K562 (cell line): Measurements from ENCODE around the gene COX14. TPM values are rescaled to one million over a fixed set of nuclear protein-coding genes. Genes with fewer than 3 reads are reported as not detected.

Experiments
- ATAC-seq: fragments of 200-7000 bp; cut with Tn5 transposase; 3 replicates; pipeline ENCODE4 v1.9.1; 2020; ENCODE audit warnings: moderate library complexity
- BruUV-seq: library from RNA; stranded (reverse); fragments of 400-500 nt; replicated peaks from 2 replicates; lab custom pipeline; 2021; lab: Mats Ljungman, UMichigan
- CTCF ChIA-PET: fragments of 300-600 bp; formaldehyde crosslinking; extraction: SDS; loops from one replicate; lab custom pipeline; 2021; ENCODE audit warnings: low intra/inter-chr PET ratio; lab: Yijun Ruan, JAX
- POLR2A ChIA-PET: fragments of 300-600, 350-650 bp; sonication (Branson Sonifier 250); formaldehyde crosslinking; extraction: SDS; loops from one replicate; lab custom pipeline; 2021; ENCODE audit warnings: antibody characterized with exemption, inconsistent platforms; lab: Yijun Ruan, JAX
- DNase-seq, 4 experiments: peaks; one replicate each; pipeline versions ENCODE4 v3.0.0 to v3.0.0-alpha.2; 2011 to 2018; ENCODE audit warnings: low spot score in 3 of 4, mixed read lengths in 3 of 4; ENCODE audit errors: extremely low read depth in 1 of 4
- FAIRE-seq: peaks from 2 replicates; lab custom pipeline; 2011; peaks lifted over from hg19 to GRCh38; lab: Jason Lieb, UNC
- H2AFZ ChIP-seq: 2 replicates; pipeline ENCODE4 v1.6.0; 2011; ENCODE audit warnings: low read depth, low read length, control low read depth, inconsistent platforms
- H3K27ac ChIP-seq: fragments of 200-600 bp; 3 replicates; pipeline ENCODE4 v1.8.0; 2011; ENCODE audit warnings: low read depth, mild to moderate bottlenecking, control low read depth, inconsistent platforms, low read length, moderate library complexity, mixed read lengths; ENCODE audit errors: extremely low read depth
- H3K27me3 ChIP-seq, 2 experiments: fragments of 300-600 bp in 1 of 2; 2 replicates in 1 of 2; 3 replicates in 1 of 2; pipeline versions ENCODE4 v1.6.0 to v1.8.0; 2011; ENCODE audit warnings: inconsistent platforms in 2 of 2, low read length in 2 of 2, mild to moderate bottlenecking in 1 of 2, mixed read lengths in 1 of 2, moderate library complexity in 1 of 2; ENCODE audit not compliant: control insufficient read depth in 2 of 2, insufficient read depth in 2 of 2
- H3K36me3 ChIP-seq: fragments of 300-600 bp; 3 replicates; pipeline ENCODE4 v1.8.0; 2011; ENCODE audit warnings: mild to moderate bottlenecking, low read length, inconsistent platforms; ENCODE audit not compliant: control insufficient read depth, insufficient read depth
- H3K4me1 ChIP-seq, 2 experiments: fragments of 200-600 bp in 1 of 2; replicated peaks in 1 of 2; 2 replicates in 1 of 2; 3 replicates in 1 of 2; pipeline versions ENCODE4 v1.5.1 to v1.8.0; 2011; ENCODE audit warnings: inconsistent platforms in 2 of 2, low read length in 2 of 2, mild to moderate bottlenecking in 1 of 2, mixed read lengths in 1 of 2, moderate library complexity in 1 of 2; ENCODE audit not compliant: control insufficient read depth in 2 of 2, insufficient read depth in 2 of 2
- H3K4me2 ChIP-seq: 2 replicates; pipeline ENCODE4 v1.6.1; 2011; ENCODE audit warnings: low read length, control low read depth, inconsistent platforms, mixed read lengths; ENCODE audit not compliant: insufficient read depth
- H3K4me3 ChIP-seq: fragments of 200-600 bp; sonication (generic), shearing (Covaris generic); 2 replicates; pipeline ENCODE4 v1.5.1; 2016; ENCODE audit warnings: control low read depth, inconsistent platforms
- H3K79me2 ChIP-seq: fragments of 200-600 bp; 3 replicates; pipeline ENCODE4 v1.8.0; 2011; ENCODE audit warnings: low read length, inconsistent platforms; ENCODE audit not compliant: control insufficient read depth, insufficient read depth
- H3K9ac ChIP-seq, 2 experiments: 2 replicates each; pipeline versions ENCODE4 v1.6.0 to v1.6.1; 2011; ENCODE audit warnings: low read depth in 2 of 2, low read length in 2 of 2, control low read depth in 1 of 2, inconsistent platforms in 1 of 2, mild to moderate bottlenecking in 1 of 2, mixed read lengths in 1 of 2; ENCODE audit not compliant: insufficient read depth in 1 of 2
- H3K9me1 ChIP-seq: one replicate; pipeline ENCODE4 v1.6.0; 2011; ENCODE audit warnings: inconsistent platforms, mild to moderate bottlenecking, low read length, moderate library complexity; ENCODE audit not compliant: control insufficient read depth, insufficient read depth
- H3K9me3 ChIP-seq: replicated peaks from 2 replicates; pipeline ENCODE4 v1.5.1; 2011; ENCODE audit warnings: low read depth, low read length, inconsistent platforms; ENCODE audit not compliant: control insufficient read depth, insufficient read depth
- H4K20me1 ChIP-seq: replicated peaks from 2 replicates; pipeline ENCODE4 v1.6.1; 2011; ENCODE audit warnings: low read length, inconsistent platforms, mixed read lengths; ENCODE audit not compliant: control insufficient read depth, insufficient read depth
- ARHGAP35 ChIP-seq: fragments of 450-650 bp; IDR thresholded peaks from 2 replicates; pipeline ENCODE4 v1.6.1; 2018; ENCODE audit not compliant: partially characterized antibody
- DIDO1 ChIP-seq: fragments of 450-650 bp; IDR thresholded peaks from 2 replicates; pipeline ENCODE4 v1.6.1; 2016; ENCODE audit warnings: low read depth, missing biosample characterization, missing genetic modification characterization
- FOXO4 ChIP-seq: fragments of 450-650 bp; formaldehyde crosslinking; IDR thresholded peaks from 2 replicates; pipeline ENCODE4 v1.4.0; 2020; ENCODE audit warnings: mild to moderate bottlenecking, moderate library complexity
- IRF2 ChIP-seq: sonication (generic); formaldehyde crosslinking; IDR thresholded peaks from 2 replicates; pipeline ENCODE4 v1.8.1; 2022; ENCODE audit warnings: mild to moderate bottlenecking, missing genetic modification reagents
- MYNN ChIP-seq, 2 experiments: sonication (generic); formaldehyde crosslinking in 1 of 2; IDR thresholded peaks; 2 replicates each; pipeline versions ENCODE4 v1.5.0 to v1.6.1; 2016 to 2020; ENCODE audit warnings: antibody characterized with exemption in 1 of 2, missing genetic modification reagents in 1 of 2
- NCOA2 ChIP-seq, 2 experiments: fragments of 450-650 bp; IDR thresholded peaks; 2 replicates each; pipeline ENCODE4 v1.6.1; 2018; ENCODE audit warnings: mild to moderate bottlenecking in 2 of 2, moderate library complexity in 1 of 2; ENCODE audit not compliant: partially characterized antibody in 2 of 2
- NR2C1 ChIP-seq, 2 experiments: fragments of 450-650 bp; IDR thresholded peaks; 2 replicates each; pipeline ENCODE4 v1.6.1; 2017; ENCODE audit warnings: mild to moderate bottlenecking in 2 of 2, antibody characterized with exemption in 1 of 2, inconsistent platforms in 1 of 2, missing compliant biosample characterization in 1 of 2, missing genetic modification characterization in 1 of 2
- PKNOX1 ChIP-seq: fragments of 450-650 bp; IDR thresholded peaks from 2 replicates; pipeline ENCODE4 v1.6.1; 2016
- POU5F1 ChIP-seq: fragments of 150-350 bp; IDR thresholded peaks from 2 replicates; pipeline ENCODE4 v1.6.1; 2014; ENCODE audit warnings: borderline replicate concordance, low read length, low read depth, mild to moderate bottlenecking; ENCODE audit not compliant: partially characterized antibody
- PTTG1 ChIP-seq: fragments of 450-650 bp; IDR thresholded peaks from 2 replicates; pipeline ENCODE4 v1.6.1; 2016; ENCODE audit warnings: low read depth, mild to moderate bottlenecking, missing genetic modification characterization, missing compliant biosample characterization
- TCF15 ChIP-seq: fragments of 250-450 bp; sonication (Bioruptor Pico); IDR thresholded peaks from 2 replicates; pipeline ENCODE4 v1.8.0; 2022; ENCODE audit warnings: moderate library complexity, mild to moderate bottlenecking, inconsistent platforms
- TCFL5 ChIP-seq: fragments of 250-450 bp; sonication (Bioruptor Pico); conservative IDR thresholded peaks from 2 replicates; pipeline ENCODE4 v1.6.1; 2021; ENCODE audit warnings: mild to moderate bottlenecking, moderate library complexity, matching md5 sums
- U2AF1 ChIP-seq: fragments of 200-400 bp; formaldehyde crosslinking; optimal IDR thresholded peaks from 2 replicates; pipeline ENCODE3; 2017; ENCODE audit warnings: mild to moderate bottlenecking, low read depth, low read length, moderate library complexity
- ZBTB17 ChIP-seq: fragments of 450-650 bp; formaldehyde crosslinking; IDR thresholded peaks from 2 replicates; pipeline ENCODE4 v1.4.0; 2020; ENCODE audit warnings: mild to moderate bottlenecking
- ZNF384 ChIP-seq: IDR thresholded peaks from 2 replicates; pipeline ENCODE4 v1.6.1; 2012; ENCODE audit warnings: low read depth, low read length, improper control_type of control experiment
- WGBS: fragments of 100-300 bp; shearing (Covaris generic); methylation state at CpG from one replicate; pipeline ENCODE4 v1.1.6; 2016; ENCODE audit warnings: low coverage, mixed read lengths; ENCODE audit not compliant: insufficient coverage; ENCODE audit errors: missing lambda C conversion rate; 5-methylcytosine and 5-hydroxymethylcytosine counted together
- in situ Hi-C: fragments of 300-500 bp; cut with MboI; formaldehyde crosslinking; loops from 4 replicates; pipeline ENCODE4 v1.15.0; 2018; ENCODE audit warnings: inconsistent platforms, mixed read lengths
- intact Hi-C: fragments of 100-400 bp; cut with micrococcal nuclease; formaldehyde crosslinking; loops from 2 replicates; pipeline ENCODE4 v1.14.2; 2022
- polyA plus RNA-seq, 8 experiments: library from polyadenylated mRNA; depleted of rRNA in 4 of 8; stranded (reverse) in 5 of 8; unstranded in 3 of 8; fragments of >200 nt; fragmentation: Nextera tagmentation in 2 of 8; fragmentation: Illumina TruSeq in 1 of 8; extraction: Ambion mirVana in 2 of 8; extraction: Trizol in 1 of 8; gene quantifications; 2 replicates each; pipeline versions ENCODE4 v1.2.1 to v1.2.3, GENCODE V29; 2011 to 2014; ENCODE audit warnings: inconsistent platforms in 1 of 8, missing spikeins in 1 of 8
- total RNA-seq, 7 experiments: library from RNA; depleted of rRNA in 6 of 7; stranded (reverse); fragments of >200 nt in 6 of 7; fragmentation: Illumina TruSeq in 2 of 7; extraction: Trizol in 2 of 7; gene quantifications; 2 replicates each; pipeline versions ENCODE4 v1.2.1 to v1.2.3, GENCODE V29; 2011 to 2021; ENCODE audit warnings: low replicate concordance in 1 of 7

COX14 gene
- total and polyA plus RNA-seq, 9 of the 15 experiments (the other 6 are each of a cell fraction or from before 2014, with no cell fraction given): 44.4 to 269 (median 53.4) TPM

- TF ChIP-seq PKNOX1: peak; percentile 56; the same call in 1 of the 2 replicates
- peak; percentile 58 for TF ChIP-seq NR2C1 (IDR thresholded peaks at IDR 0.05)
- TF ChIP-seq NR2C1 (tag; IDR thresholded peaks at IDR 0.05): 0 out of 2 replicates have a peak, but pooled peaks have one; percentile 23
- peak; percentile 56; the same call in 1 of the 2 replicates for TF ChIP-seq DIDO1 (tag)
Measured at GRCh38 chr12:50084775-50085614, 27.0 kb upstream of the COX14 start, which contains the start of gene SMARCD1 (continued).

GRCh38 chr12:50085615-50086072 is 26.4 kb upstream of the COX14 start:
- ChIA-PET CTCF (interaction anchor here (2.0 kb wide), 1 partner anchor 90 kb away, joined by 10 read pairs; no protein-coding TSS in a partner anchor), POLR2A (interaction anchor here (0.6 to 2.5 kb wide), 12 partner anchors 9 to 522 kb away, joined by 3 to 16 read pairs (median 6); partner anchors contain the start of genes CERS5 and GPD1)
- intact Hi-C loops (loop anchor here (1.0 to 5.0 kb wide), 2 partner anchors 26 to 677 kb away; partner anchors contain the start of gene ATF1), in situ Hi-C loops (no loop called here)
- Histone ChIP-seq H3K27ac (peak overlapping the region; percentile 84), H3K27me3 (no peaks in the 10 kb centered on the region), H3K4me2 (peak overlapping the region; percentile 90), H3K4me3 (peak overlapping the region; percentile 82), H3K9me3 (no peaks in the 10 kb centered on the region), H4K20me1 (peaks cover 5% of the 10 kb centered on the region), H2AFZ (peak overlapping the region; percentile 14; the same call in 1 of the 2 replicates), H3K9me1 (no peaks in the 10 kb centered on the region), H3K79me2 (peaks cover 10% of the 10 kb centered on the region), H3K9ac (peak overlapping the region; percentile 58 to 89; a peak in 3 of 4 replicates), H3K36me3 (peaks cover 47% of the 10 kb centered on the region), H3K4me1 (peaks cover 10 to 21% of the 10 kb centered on the region in 2 experiments; a peak in 4 of 5 replicates)
- ATAC-seq (no peak), DNase-seq (no peak), FAIRE-seq (peak; percentile 6)
- 22% methylated on average over 7 of the region's 8 CpGs for WGBS
- BruUV-seq: TSS peak; percentile 72
- TF ChIP-seq IRF2 (CRISPR knock-in tag) (no peak), MYNN (IDR thresholded peaks at IDR 0.05) (no peak), MYNN (CRISPR knock-in tag; IDR thresholded peaks at IDR 0.05) (no peak), ZBTB17 (no peak), U2AF1 (no peak), POU5F1 (no peak), ZNF384 (no peak), TCF15 (CRISPR knock-in tag) (no peak), TCFL5 (CRISPR knock-in tag) (no peak), ARHGAP35 (no peak), PTTG1 (no peak), NCOA2 (IDR thresholded peaks at IDR 0.05; ENCODE audit: partially characterized antibody in 2 of 2) (no peak), FOXO4 (CRISPR knock-in tag) (no peak)
